ENCODE measurements around the gene HOXA11.

Gene HOXA11

GRCh38 chr7:27200761-27201579 is 15.9 kb upstream of the HOXA11 start:
- H3K4me1 ChIP-seq (ENCODE audit: insufficient read depth, low read length, severe bottlenecking), result peaks cover 36% of the 10 kb centered on the region
- peak overlapping the region; percentile 69 for H3K4me3 ChIP-seq (ENCODE audit: low read depth, low read length, poor library complexity, severe bottlenecking)
- H4K20me1 ChIP-seq (ENCODE audit: insufficient read depth, low read length), result no peaks in the 10 kb centered on the region
- no peaks in the 10 kb centered on the region for H3K9me3 ChIP-seq (ENCODE audit: low read length)
- no peaks in the 10 kb centered on the region for H3K36me3 ChIP-seq (ENCODE audit: insufficient read depth, low read length)
- no peak overlapping the region for H3K27ac ChIP-seq (ENCODE audit: low read depth, low read length, poor library complexity, severe bottlenecking)
- H3K27me3 ChIP-seq (ENCODE audit: insufficient read depth, low read length), result peaks cover 4% of the 10 kb centered on the region; the same call in 1 of the 2 replicates
- TF ChIP-seq CTCF (IDR thresholded peaks at IDR 0.05; ENCODE audit: low read length) (no peak), EZH2 (IDR thresholded peaks at IDR 0.05; ENCODE audit: borderline replicate concordance, low read length) (no peak)
- no peaks in the 10 kb centered on the region for H3K79me2 ChIP-seq (ENCODE audit: insufficient read depth, low read length)
- 0 out of 2 replicates have a peak overlapping the region, but pooled peaks have one; percentile 12 for H2AFZ ChIP-seq (ENCODE audit: low read length)
- H3K9me2 ChIP-seq (ENCODE audit: low read depth, low read length), result no peaks in the 10 kb centered on the region
- H3K9ac ChIP-seq (ENCODE audit: low read length), result peak overlapping the region; percentile 54; the same call in 1 of the 2 replicates
- no peaks in the 10 kb centered on the region for H3F3A ChIP-seq (ENCODE audit: insufficient read depth, low read length)
- H3K4me2 ChIP-seq (ENCODE audit: low read length), result peak overlapping the region; percentile 86

GRCh38 chr7:27199849-27200760 is 15.1 kb upstream of the HOXA11 start, which contains the start of gene HOXA13:
Gene HOXA13, minus strand, starts transcription at chr7:27200091. Its CDS starts 14 bp downstream, at chr7:27200077.
- peak within 1 kb of the TSS; percentile 58 for H3K9ac ChIP-seq (ENCODE audit: low read length)
- peak within 1 kb of the TSS; percentile 69 for H3K4me3 ChIP-seq (ENCODE audit: low read depth, low read length, poor library complexity, severe bottlenecking)
- H3K9me2 ChIP-seq (ENCODE audit: low read depth, low read length), result no peaks in the 10 kb centered on the region
- H3K79me2 ChIP-seq (ENCODE audit: insufficient read depth, low read length), result no peaks in the 10 kb centered on the region
- H3K4me2 ChIP-seq (ENCODE audit: low read length), result peak within 1 kb of the TSS; percentile 86
- H2AFZ ChIP-seq (ENCODE audit: low read length), result peak within 1 kb of the TSS; percentile 82; the same call in 1 of the 2 replicates
- no peak within 1 kb of the TSS for H3K27ac ChIP-seq (ENCODE audit: low read depth, low read length, poor library complexity, severe bottlenecking)
- H3K9me3 ChIP-seq (ENCODE audit: low read length), result no peaks in the 10 kb centered on the region
- no peaks in the 10 kb centered on the region for H3K36me3 ChIP-seq (ENCODE audit: insufficient read depth, low read length)
- TF ChIP-seq CTCF (IDR thresholded peaks at IDR 0.05; ENCODE audit: low read length) (no peak), EZH2 (IDR thresholded peaks at IDR 0.05; ENCODE audit: borderline replicate concordance, low read length) (no peak)
- H4K20me1 ChIP-seq (ENCODE audit: insufficient read depth, low read length), result no peaks in the 10 kb centered on the region
- H3F3A ChIP-seq (ENCODE audit: insufficient read depth, low read length), result no peaks in the 10 kb centered on the region
- H3K4me1 ChIP-seq (ENCODE audit: insufficient read depth, low read length, severe bottlenecking), result peaks cover 36% of the 10 kb centered on the region
- no peaks in the 10 kb centered on the region; the same call in 1 of the 2 replicates for H3K27me3 ChIP-seq (ENCODE audit: insufficient read depth, low read length)

Measured in OCI-LY1 (cell line).